Measurements from ENCODE around the gene WNT7B. TPM values are rescaled to one million over a fixed set of nuclear protein-coding genes. Genes with fewer than 3 reads are reported as not detected.
"Not testable (repeated sequence)": the region's sequence is repeated elsewhere in the genome, so short reads cannot be mapped to it uniquely, and the experiment has no call there.

Gene WNT7B
- polyA plus RNA-seq, 1 donor, result 0.10 TPM

DNA sequence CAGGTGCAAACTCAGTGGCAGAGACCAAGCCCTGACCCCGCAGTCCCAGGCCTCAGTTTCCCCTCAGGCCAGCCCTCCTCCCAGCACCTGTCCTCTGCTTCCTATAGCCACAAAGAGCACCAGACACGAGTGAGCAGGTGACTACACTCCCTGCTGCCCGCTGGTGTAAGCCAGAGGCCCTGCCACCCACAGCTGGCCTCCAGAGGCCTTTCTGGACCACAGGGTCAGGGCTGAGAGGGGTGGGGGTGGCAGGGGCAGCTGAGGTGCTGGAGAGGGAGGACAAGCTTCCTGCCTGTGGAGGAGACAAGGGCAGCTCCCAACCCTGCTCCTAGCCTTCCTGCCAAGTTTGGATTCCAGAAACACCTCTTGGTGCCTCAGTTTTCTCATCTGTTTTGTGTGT lies 31.3 kb upstream of the WNT7B start:
- DNase-seq (ENCODE audit: low read depth), result no peak

- no peak for DNase-seq (ENCODE audit: low read depth)
These were observed 30.9 kb upstream of the WNT7B start for GRCh38 chr22:46007848-46008261.

GRCh38 chr22:46007003-46007847 lies 30.3 kb upstream of the WNT7B start:
- no peak for DNase-seq (ENCODE audit: low read depth)

DNA sequence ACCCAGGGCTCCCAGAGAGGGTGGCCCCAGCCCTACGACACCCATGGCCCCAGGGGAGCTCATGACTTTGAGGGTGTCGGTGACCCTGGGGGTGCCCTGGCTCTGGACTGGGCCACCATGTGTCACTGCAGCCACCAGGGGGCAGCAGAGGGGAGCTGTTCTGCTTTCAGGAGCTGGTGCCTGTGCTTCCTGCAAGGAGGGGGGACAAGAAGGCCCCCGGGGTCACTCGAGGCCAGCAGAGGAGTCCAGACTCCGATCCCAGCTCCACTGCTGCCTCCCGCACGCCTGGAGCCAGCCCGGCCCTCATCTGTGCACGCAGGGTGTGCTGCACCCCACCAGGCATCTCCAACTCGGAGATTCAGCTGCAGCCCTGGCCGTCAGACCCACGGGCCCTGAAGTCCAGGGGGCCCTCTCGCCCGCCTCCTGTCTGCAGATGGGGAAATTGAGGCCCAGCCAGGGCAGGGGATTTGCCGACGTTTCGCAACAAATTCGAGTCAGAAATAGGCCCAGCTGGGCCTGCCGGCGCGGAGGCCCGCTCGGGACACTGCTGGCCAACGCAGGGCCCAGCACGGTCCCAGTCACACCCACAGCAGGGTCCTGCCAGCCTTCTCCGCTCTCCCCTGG lies 29.5 kb upstream of the WNT7B start:
- DNase-seq (ENCODE audit: low read depth), result no peak

GRCh38 chr22:46005116-46005705 lies 28.2 kb upstream of the WNT7B start:
- not testable (repeated sequence) for DNase-seq (ENCODE audit: low read depth)

GRCh38 chr22:46004105-46004866 lies 27.3 kb upstream of the WNT7B start:
- DNase-seq (ENCODE audit: low read depth), result no peak

GRCh38 chr22:46003271-46004091 lies 26.5 kb upstream of the WNT7B start:
- DNase-seq (ENCODE audit: low read depth), result no peak

DNA sequence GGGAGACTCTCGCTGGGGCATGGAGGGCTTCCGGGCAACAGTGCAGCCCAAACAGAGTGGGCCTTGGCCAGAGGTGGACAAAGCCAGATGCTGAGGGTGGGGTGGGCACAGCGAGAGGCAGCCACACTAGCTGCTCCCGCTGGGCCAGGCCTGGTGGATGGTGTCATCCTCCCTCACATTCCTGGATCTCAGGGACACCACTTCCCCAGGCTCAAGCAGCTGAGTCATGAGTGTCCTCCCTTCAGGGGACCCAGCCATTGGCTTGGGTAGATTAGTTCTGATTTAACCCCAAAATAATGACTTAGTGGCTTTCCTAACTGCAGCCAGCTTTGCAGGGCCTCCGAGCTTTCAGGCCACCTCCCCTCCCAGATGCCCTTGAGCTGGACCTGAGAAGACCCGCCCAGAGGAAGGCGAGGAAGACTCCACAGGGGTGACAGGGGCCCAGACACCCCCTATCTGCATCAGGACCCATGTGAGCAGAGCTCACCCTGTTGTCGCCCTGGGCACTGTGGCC lies 25.9 kb upstream of the WNT7B start:
- no peak for DNase-seq (ENCODE audit: low read depth)

GRCh38 chr22:46001426-46002106 lies 24.6 kb upstream of the WNT7B start:
- no peak for DNase-seq (ENCODE audit: low read depth)

- DNase-seq (ENCODE audit: low read depth), result no peak
These were observed 24.1 kb upstream of the WNT7B start for GRCh38 chr22:46001046-46001425.

- no peak for DNase-seq (ENCODE audit: low read depth)
These were observed 23.4 kb upstream of the WNT7B start for GRCh38 chr22:46000081-46001027.

DNA sequence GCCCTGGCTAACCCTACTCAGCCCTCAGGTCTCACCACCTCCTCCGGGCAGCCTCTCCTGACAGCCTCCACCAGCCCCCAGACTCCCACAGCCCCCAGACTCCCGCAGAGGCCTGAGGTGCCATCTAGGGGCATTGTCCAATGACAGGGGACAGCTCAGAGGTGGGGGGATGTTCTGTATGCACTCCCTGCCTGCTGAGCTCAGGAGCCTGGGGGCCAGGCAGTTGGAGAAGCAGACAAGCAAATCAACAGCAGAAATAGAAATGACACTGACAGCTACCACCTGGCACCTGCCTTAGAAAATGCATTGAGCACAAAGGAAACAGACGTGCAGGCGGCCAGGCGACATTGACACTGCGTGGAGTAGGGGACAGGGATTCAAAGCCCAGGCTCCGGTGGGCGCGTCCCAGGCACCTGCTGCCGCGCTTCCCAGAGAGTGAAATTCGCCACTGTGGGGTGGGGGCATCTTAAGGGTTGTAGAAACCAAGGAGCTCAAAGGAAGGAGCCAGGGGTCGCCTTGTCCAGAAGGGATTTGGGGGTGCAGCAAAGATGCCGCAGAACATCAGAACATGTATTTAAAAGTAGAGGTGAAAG lies 22.5 kb upstream of the WNT7B start:
- no peak for DNase-seq (ENCODE audit: low read depth)

DNA sequence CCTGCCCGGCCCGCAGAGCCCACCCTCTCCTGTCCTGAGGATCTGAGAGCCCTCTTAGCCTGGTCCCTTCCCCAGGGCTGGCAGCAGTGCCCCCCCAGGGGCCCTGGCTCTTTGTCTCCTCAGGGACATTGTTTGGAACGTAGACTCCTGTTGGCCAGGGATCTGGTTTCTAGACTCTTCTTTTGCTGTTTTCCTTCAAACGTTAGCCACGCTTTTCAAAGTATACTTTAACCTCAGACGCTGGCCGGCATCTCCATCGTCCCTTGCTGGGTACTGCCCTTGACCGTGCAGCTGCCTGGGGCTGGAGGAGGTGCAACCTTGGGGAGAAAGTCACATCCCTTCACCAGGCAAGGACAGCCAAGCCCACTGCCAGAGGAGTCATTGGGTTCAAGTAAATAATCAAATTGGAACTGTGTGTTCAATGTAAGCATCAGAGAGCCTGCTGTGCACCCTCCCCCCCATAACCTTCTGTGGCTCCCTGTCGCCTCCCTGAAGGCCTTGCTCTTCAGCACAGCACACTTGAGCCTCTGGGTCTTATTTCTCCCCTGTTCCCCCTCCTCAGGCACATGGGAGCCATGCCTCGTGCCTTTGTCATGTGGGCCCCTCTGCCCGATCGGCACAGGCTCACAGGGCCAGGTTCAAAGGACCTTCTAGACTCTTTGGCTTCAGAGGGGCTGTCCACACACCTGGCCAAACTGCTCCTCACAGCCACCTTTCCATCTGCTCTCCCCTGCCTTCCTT lies 21.8 kb upstream of the WNT7B start:
- no peak for DNase-seq (ENCODE audit: low read depth)

GRCh38 chr22:45997777-45998637 lies 21.0 kb upstream of the WNT7B start:
- DNase-seq (ENCODE audit: low read depth), result no peak

- DNase-seq (ENCODE audit: low read depth), result peak; percentile 63
These were observed 20.3 kb upstream of the WNT7B start for GRCh38 chr22:45997077-45997776.

DNA sequence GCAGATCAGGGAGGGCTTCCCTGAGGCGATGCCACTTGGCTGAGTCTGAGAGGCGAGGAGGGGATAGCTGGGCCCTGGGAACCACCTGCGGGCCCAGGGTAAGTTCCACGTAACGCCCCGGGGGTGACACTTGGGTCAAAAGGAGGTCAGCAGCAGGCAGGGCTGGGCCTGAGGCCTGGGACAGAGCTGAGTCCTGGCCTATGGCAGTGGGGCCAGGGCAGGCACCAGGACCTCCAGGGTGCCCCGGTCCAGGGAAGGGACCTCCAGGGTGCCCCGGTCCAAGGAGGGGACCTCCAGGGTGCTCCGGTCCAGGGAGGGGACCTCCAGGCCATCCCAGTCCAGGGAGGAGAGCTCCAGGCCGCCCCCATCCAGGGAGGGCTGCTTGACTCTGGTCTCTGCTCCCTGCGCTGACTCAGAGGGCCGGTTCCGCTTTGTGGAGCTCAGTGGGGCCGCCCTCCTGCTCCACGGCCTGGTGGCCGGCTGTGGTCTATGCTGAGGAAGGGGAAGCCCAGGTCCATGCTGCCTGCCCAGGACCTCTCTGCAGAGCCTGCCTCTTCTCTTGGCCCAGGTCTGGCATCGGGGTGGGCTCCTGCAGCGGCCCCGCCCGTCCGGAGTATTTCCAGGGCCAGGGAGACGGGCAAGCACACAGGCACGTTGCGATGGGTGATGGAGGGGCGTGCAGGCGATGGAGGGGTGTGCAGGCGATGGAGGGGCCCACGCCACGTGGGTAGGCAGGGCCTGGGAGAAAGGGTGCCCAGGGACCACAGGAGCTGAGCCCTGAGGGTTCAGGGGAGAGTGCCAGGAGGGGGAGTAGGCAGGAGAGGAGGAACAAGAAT lies 19.5 kb upstream of the WNT7B start:
- DNase-seq (ENCODE audit: low read depth), result no peak
